ENCODE data around the gene KAZN.

KAZN gene

DNA sequence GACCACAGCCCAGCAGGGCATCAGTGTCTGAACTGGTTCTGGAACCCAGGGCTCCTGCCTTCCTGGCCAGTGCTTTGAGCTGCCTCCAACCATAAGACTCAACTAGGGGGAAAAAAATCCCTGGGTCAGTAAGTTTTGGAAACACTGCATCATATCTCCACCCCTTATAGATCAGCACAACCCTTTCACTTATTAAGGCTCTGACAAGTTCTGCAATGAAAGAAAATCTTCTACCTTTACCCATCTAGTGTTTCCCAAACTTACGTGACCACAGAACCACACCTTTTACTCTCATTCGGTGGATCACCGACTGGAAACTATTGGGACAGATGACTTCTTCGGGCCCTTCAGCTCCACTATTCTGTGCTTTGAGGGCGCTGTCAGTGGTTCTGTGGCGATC is 476.7 kb downstream of the KAZN start:
- no peak for DNase-seq

- no peak for DNase-seq
These were observed 477.3 kb downstream of the KAZN start for GRCh38 chr1:15075817-15076216.

- DNase-seq, result no peak
These were observed 478.3 kb downstream of the KAZN start for GRCh38 chr1:15076807-15077206.

DNA sequence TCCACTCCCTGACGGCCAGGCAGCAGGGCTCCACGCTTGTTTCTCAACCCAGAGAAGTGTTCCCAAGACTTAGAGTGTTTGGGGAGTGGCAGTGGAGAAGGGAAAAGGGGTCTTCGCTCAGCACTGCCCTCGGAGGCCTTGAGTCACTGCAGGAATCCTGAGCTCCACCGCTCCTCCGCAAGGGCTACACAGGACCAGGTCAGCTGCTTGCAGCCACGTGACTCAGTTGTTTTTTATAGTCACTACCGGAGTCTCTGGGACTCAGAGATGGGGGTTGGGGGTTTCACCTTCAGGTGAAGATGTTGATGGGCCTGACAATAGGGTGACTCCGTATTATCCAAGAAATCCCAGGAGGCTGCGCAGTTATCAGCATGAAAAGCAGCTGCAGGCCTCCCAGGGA is 478.9 kb downstream of the KAZN start:
- DNase-seq, result no peak

GRCh38 chr1:15080328-15081007 is 482.0 kb downstream of the KAZN start:
- no peak for DNase-seq

DNA sequence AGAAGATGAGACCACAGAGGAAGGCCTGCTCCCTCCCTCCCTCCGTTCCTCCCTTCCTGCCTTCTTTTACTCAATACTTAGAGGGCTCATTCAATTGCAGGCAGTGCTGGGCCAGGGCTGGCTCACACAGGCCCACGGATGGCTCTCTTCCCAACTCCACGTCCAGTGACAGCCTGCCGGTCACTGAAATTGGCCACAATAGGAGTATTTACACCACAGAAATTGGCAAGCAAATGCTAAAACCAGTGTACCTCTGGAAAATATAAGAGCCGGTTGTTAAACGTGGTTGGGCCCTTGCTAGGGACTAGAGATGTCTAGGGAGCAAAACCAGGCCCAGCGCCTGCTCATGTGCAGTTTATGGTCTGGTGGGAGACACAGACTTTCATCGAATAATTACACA is 482.6 kb downstream of the KAZN start:
- no peak for DNase-seq

- DNase-seq, result no peak
These were observed 485.1 kb downstream of the KAZN start for GRCh38 chr1:15083578-15083977.

DNA sequence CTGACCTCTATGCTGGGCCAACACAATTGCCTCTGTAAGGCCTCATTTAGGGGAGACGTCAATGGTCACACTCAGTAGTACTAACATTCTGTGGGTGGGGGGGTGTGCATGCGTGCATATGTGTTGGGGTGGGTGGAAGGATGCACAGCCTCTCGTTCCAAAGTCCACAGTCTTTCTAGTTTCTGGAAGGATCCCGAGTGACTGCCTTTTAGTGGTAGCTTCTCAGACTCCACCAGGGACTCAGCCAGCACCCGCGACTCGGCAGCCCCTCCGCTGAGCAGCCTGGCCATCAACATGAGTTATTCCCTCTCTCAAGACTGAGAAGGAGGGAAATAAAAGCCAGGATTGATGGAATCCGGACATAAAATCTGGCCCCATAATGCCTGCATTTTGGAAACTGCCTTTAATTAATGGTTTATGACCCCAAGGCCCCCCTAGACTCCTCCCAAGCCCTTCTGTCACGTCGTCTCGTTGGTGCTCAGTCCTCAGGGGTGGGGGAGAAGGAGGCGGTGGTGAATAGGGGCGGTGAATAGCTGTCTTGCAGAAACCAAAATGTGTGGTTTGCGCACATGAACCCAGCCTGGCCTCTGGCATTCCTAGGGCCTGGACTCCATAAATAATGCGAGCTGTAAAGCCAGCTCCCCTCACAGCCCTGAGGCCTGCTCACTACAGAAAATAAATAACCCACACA is 489.9 kb downstream of the KAZN start:
- DNase-seq, result no peak

DNA sequence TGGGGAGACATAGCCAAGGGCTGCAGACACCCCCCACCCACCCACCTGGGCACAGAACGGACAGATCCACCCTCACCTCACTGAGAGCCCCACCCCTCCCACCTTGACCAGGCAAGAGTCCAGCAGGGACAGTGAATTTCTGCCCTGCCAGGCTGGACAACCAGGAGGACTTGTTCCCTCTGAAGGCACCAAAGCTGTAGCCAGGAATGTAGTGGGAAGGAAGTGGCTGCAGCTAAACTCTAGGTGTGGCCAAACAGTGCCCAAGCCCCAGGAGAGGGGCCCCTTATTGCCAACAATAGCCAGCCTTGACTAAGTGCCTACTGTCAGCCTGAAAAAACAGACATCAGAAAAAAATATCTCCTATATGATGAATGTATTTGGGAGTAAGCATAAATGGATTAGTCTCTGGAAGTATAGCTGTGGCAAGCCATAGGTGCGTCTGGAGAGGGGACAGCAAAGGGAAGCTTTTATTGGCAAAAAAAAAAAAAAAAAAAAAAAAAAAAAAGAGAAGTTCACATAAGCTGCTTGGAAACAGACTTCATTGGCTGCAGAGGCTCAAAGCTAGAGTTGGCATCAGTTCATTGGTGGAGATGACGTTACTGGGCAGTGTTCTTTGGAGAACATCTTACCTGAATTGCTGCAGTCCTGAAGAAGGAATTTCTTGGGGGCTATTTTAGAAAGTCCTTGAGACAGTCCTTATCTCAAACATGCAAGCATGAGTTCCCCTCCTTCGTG is 490.9 kb downstream of the KAZN start:
- no peak for DNase-seq

- no peak for DNase-seq
These were observed 491.9 kb downstream of the KAZN start for GRCh38 chr1:15090373-15090772.

GRCh38 chr1:15094056-15094455 is 495.6 kb downstream of the KAZN start:
- no peak for DNase-seq

- DNase-seq, result no peak
These were observed 496.4 kb downstream of the KAZN start for GRCh38 chr1:15094719-15095495.

DNA sequence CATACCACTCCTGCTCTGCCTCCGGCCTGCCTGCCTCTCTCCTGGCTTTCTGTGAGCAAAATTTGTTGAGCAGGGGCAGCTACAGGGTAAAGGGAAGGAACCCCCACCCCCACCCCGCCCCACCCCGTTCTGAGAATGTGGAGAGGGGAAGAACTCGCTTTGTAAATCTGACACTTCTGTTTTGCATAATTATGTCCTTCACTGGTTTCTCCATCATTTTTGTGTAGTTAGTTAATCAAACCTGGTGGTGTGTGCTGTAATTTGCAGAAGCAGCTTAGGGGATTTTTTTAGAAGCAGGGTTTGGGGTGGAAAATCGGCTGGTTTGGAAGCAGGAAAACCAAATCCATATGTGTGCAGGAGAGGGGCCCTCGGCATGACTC is 497.0 kb downstream of the KAZN start:
- no peak for DNase-seq

DNA sequence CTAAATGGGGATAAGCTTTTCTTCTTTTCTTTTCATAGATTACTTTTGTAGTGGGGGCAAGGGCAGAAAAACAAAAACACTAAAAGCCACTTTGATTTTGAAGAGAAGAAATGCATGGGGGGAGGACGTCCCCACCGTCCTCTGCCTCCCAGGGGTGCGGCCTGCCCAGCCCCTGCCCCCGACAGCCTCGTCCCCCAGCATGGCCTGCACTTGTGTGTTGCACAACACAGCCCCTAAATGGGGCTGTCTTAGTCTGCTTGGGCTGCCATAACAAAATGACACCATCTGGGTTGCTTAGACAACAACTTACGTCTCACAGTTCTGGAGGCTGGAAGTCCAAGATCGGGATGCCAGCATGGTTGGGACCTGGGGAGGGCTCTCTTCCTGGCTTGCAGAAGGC is 497.8 kb downstream of the KAZN start:
- no peak for DNase-seq

- no peak for DNase-seq
These were observed 500.0 kb downstream of the KAZN start for GRCh38 chr1:15098176-15099125.

DNA sequence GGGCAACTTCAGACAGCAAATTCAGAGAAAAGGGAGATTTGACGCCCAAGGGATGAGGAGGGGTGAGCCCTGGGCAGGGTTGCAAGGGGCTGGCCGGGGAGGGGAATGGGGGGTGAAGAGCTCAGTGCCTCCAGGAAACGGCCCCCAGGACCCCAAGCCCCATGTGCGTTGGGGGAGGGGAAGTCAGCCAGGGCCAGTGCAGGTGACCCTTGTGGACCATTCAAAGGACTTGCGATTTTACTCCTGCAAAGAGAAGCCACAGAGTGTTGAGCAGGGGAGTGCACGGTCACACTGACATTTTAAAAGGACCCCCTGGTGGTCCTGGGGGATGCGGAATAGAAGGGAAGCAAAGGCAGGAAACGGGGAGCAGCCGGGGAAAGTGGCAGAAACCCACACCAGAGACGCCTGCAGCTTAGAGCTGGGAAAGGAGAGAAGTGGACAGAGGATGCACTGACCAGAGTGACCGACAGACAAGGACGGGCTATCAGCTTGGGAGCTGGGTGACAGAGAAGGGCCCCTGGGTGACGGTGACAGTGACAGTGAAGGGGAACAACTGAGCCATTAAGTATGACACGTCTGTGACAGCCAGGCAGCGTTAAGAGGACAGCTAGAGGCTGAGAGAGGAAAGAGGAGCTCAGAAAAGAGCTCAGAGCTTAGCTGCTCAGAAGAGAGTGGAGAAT is 501.1 kb downstream of the KAZN start:
- no peak for DNase-seq

DNA sequence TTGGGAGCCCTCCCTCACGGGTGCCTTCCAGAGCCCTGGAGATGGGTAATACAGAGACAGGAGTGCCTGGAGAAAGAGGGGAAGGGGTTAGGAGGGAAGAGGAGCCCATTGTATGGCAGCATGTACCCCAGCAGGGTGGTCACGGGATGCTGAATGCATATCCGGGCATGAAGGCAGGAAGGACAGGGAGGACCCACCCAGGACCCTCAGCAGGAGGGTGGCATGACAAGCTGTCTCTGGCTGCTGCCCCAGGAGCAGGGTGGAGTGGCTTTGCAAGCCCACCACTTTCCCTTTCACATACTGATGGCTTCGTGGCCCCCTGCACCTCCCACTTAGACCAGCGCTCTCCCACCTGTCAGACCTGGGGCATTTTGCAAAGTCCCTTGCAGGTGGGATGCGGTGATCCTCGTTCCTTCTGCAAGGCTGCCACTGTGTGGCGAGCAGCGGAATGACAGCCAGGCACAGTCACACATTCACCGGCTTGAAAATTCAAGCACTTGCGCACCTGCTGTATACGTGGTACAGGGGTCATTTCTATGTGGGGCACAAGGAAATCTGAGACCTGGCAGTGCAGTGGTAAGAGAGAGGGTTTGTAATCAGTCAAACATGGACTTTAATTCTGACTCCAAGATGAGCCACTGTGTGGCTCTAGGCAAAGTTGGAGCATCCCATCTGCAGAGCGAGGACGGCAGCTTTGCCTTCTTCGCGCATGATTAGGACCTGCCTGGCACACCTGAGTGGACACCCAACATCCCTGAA is 501.8 kb downstream of the KAZN start:
- DNase-seq, result peak; percentile 25

GRCh38 chr1:15100880-15101760 is 502.6 kb downstream of the KAZN start:
- no peak for DNase-seq

DNA sequence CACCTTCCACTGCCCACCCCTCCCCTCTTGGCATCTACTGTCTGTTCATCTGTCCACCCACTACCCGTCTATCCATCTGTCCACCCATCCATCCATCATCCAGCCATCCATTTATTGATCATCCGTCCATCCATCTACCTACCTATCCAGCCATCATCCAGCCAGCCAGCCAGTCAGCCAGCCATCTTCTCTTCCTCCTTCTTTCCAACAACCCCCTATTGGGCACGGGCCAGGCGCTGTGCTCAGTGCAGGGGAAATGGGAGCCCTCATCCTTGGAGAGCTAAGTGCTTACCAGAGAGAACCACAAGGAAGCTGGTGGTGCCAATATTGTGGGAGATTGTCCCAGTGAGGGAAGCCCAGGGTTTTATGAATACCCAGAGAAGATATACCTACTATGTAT is 503.3 kb downstream of the KAZN start:
- DNase-seq, result no peak

- no peak for DNase-seq
These were observed 504.2 kb downstream of the KAZN start for GRCh38 chr1:15102646-15103045.

All from CD4-positive, alpha-beta T cell treated with Interleukin-6 for 4 hours (primary cell).